HFF-Myc (cell line): ENCODE data around the gene HBQ1.

Experiments used
- DNase-seq: peaks from one replicate; pipeline ENCODE4 v3.0.0-alpha.2; 2011; ENCODE audit warnings: low read depth; ENCODE audit errors: extremely low read depth
- H3K4me3 ChIP-seq: replicated peaks from 2 replicates; pipeline ENCODE4 v1.5.1; 2011; ENCODE audit warnings: low read depth, mild to moderate bottlenecking, control low read depth, low read length
- CTCF ChIP-seq: IDR thresholded peaks from 2 replicates; pipeline ENCODE4 v1.5.1; 2012; ENCODE audit warnings: mild to moderate bottlenecking, low read depth, low read length, control low read depth; ENCODE audit errors: missing control alignments

HBQ1 gene

GRCh38 chr16:180101-180675 is at the start of gene HBQ1:
Gene HBQ1, plus strand, starts transcription at chr16:180459. Its CDS starts 28 bp downstream, at chr16:180487.
- peak within 1 kb of the TSS; percentile 39 for H3K4me3 ChIP-seq
- DNase-seq: no peak
- TF ChIP-seq CTCF: peak; percentile 33

- no peak for DNase-seq
- no peak overlapping the region for H3K4me3 ChIP-seq
- no peak for TF ChIP-seq CTCF
These were observed 49.6 kb upstream of the HBQ1 start for GRCh38 chr16:130533-131173.

- no peak for DNase-seq
- no peak overlapping the region for H3K4me3 ChIP-seq
- no peak for TF ChIP-seq CTCF
These were observed 48.1 kb upstream of the HBQ1 start for GRCh38 chr16:132120-132519.

DNA sequence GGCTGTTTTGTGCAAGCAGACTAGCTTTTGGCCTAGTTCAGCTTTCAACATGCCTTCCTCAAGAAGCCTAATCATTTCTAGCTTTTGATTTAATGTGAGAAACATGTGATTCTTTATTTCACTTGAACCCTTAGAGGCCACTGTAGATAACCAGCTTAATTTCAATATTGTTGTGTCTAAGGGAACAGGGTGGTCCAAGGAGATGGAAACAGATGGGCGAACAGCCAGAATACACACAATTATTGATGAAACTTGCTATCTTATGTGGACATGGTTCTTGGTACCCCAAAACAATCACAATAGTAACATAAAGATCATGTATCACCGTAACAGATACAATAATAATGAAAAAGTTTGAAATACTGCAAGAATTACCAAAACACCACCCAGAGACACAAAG is 46.5 kb upstream of the HBQ1 start:
- no peak overlapping the region for H3K4me3 ChIP-seq
- TF ChIP-seq CTCF: no peak
- no peak for DNase-seq

GRCh38 chr16:138049-138417 is 42.2 kb upstream of the HBQ1 start:
- peak overlapping the region; percentile 75 for H3K4me3 ChIP-seq
- no peak for TF ChIP-seq CTCF
- no peak for DNase-seq

GRCh38 chr16:140175-140857 is 39.9 kb upstream of the HBQ1 start:
- peak; percentile 9 for TF ChIP-seq CTCF
- H3K4me3 ChIP-seq: no peak overlapping the region
- DNase-seq: no peak
